ENCODE measurements around the gene POLR1D.

Gene POLR1D

GRCh38 chr13:27634791-27635190 lies 13.1 kb downstream of the POLR1D start:
- DNase-seq (ENCODE audit: low read depth in 1 of 2, low spot score in 1 of 2) = no peak
- H3K27ac ChIP-seq (replicated peaks) = no peak overlapping the region
- no peaks in the 10 kb centered on the region for H3K27me3 ChIP-seq (ENCODE audit: insufficient read depth, poor library complexity, severe bottlenecking)
- H3K4me3 ChIP-seq (replicated peaks; ENCODE audit: insufficient read depth, low read length) = no peak overlapping the region
- TF ChIP-seq REST (IDR thresholded peaks at IDR 0.05; ENCODE audit: insufficient replicate concordance, low read depth) = no peak
- TF ChIP-seq SPI1 (IDR thresholded peaks at IDR 0.05; ENCODE audit: borderline replicate concordance, low read depth) = no peak
- TF ChIP-seq GABPA (IDR thresholded peaks at IDR 0.05; ENCODE audit: low read depth) = no peak
- no peak for TF ChIP-seq CTCF (IDR thresholded peaks at IDR 0.05; ENCODE audit: insufficient read depth, low read length)
- TF ChIP-seq POLR2AphosphoS5 (IDR thresholded peaks at IDR 0.05; ENCODE audit: low read depth) = no peak

GRCh38 chr13:27635266-27635665 lies 13.6 kb downstream of the POLR1D start:
- Histone ChIP-seq H3K4me3 (replicated peaks; ENCODE audit: insufficient read depth, low read length) (no peak overlapping the region), H3K27ac (replicated peaks) (no peak overlapping the region), H3K27me3 (ENCODE audit: insufficient read depth, poor library complexity, severe bottlenecking) (no peaks in the 10 kb centered on the region)
- peak; percentile 35 to 80 for DNase-seq (ENCODE audit: low read depth in 1 of 2, low spot score in 1 of 2)
- TF ChIP-seq SPI1 (IDR thresholded peaks at IDR 0.05; ENCODE audit: borderline replicate concordance, low read depth) (peak; percentile 47; the same call in 1 of the 2 replicates), GABPA (IDR thresholded peaks at IDR 0.05; ENCODE audit: low read depth) (no peak)

- TF ChIP-seq CTCF (IDR thresholded peaks at IDR 0.05; ENCODE audit: insufficient read depth, low read length) (no peak), REST (IDR thresholded peaks at IDR 0.05; ENCODE audit: insufficient replicate concordance, low read depth) (no peak), POLR2AphosphoS5 (IDR thresholded peaks at IDR 0.05; ENCODE audit: low read depth) (no peak), SPI1 (IDR thresholded peaks at IDR 0.05; ENCODE audit: borderline replicate concordance, low read depth) (no peak), GABPA (IDR thresholded peaks at IDR 0.05; ENCODE audit: low read depth) (no peak)
- no peak for DNase-seq (ENCODE audit: low read depth in 1 of 2, low spot score in 1 of 2)
- H3K27ac ChIP-seq (replicated peaks) = no peak overlapping the region
- H3K4me3 ChIP-seq (replicated peaks; ENCODE audit: insufficient read depth, low read length) = no peak overlapping the region
- no peaks in the 10 kb centered on the region for H3K27me3 ChIP-seq (ENCODE audit: insufficient read depth, poor library complexity, severe bottlenecking)
Measured at GRCh38 chr13:27636589-27637288, 15.0 kb downstream of the POLR1D start.

GRCh38 chr13:27637289-27637626 lies 15.6 kb downstream of the POLR1D start:
- H3K4me3 ChIP-seq (replicated peaks; ENCODE audit: insufficient read depth, low read length) = no peak overlapping the region
- DNase-seq (ENCODE audit: low read depth in 1 of 2, low spot score in 1 of 2) = no peak
- TF ChIP-seq SPI1 (IDR thresholded peaks at IDR 0.05; ENCODE audit: borderline replicate concordance, low read depth) = no peak
- TF ChIP-seq POLR2AphosphoS5 (IDR thresholded peaks at IDR 0.05; ENCODE audit: low read depth) = no peak
- no peak for TF ChIP-seq REST (IDR thresholded peaks at IDR 0.05; ENCODE audit: insufficient replicate concordance, low read depth)
- no peak for TF ChIP-seq GABPA (IDR thresholded peaks at IDR 0.05; ENCODE audit: low read depth)
- no peak for TF ChIP-seq CTCF (IDR thresholded peaks at IDR 0.05; ENCODE audit: insufficient read depth, low read length)

More at GRCh38 chr13:27637289-27637626, 15.6 kb downstream of the POLR1D start:
- no peaks in the 10 kb centered on the region for H3K27me3 ChIP-seq (ENCODE audit: insufficient read depth, poor library complexity, severe bottlenecking)
- no peak overlapping the region for H3K27ac ChIP-seq (replicated peaks)
